ENCODE measurements around the gene UBAC2.
"Not testable (repeated sequence)": the region's sequence is repeated elsewhere in the genome, so short reads cannot be mapped to it uniquely, and the experiment has no call there.

UBAC2 gene

GRCh38 chr13:99410646-99411475 is 210.2 kb downstream of the UBAC2 start:
- DNase-seq; in situ Hi-C loops (cut with MboI; ENCODE audit: low pct_unique_long_range_greater_than_20kb, low sequenced_read_pairs): not testable (repeated sequence)

DNA sequence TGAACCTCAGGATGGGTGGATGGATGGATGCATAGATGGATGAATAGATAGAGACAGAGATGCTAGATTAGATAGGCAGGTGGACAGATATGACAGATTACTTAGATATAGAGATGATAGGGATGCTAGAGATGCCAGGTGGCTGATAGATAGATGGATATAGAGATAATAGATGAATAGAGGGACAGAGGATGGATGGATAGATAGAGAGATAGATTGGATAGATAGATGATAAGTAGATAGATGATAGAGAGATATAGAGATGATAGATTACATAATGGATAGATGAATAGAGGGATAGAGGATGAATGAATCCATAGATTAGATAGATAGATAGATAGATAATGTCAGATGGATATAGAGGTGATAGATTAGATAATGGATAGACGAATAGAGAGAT is 212.2 kb downstream of the UBAC2 start:
- in situ Hi-C loops (cut with MboI; ENCODE audit: low pct_unique_long_range_greater_than_20kb, low sequenced_read_pairs): no loop called here
- no peak for DNase-seq

DNA sequence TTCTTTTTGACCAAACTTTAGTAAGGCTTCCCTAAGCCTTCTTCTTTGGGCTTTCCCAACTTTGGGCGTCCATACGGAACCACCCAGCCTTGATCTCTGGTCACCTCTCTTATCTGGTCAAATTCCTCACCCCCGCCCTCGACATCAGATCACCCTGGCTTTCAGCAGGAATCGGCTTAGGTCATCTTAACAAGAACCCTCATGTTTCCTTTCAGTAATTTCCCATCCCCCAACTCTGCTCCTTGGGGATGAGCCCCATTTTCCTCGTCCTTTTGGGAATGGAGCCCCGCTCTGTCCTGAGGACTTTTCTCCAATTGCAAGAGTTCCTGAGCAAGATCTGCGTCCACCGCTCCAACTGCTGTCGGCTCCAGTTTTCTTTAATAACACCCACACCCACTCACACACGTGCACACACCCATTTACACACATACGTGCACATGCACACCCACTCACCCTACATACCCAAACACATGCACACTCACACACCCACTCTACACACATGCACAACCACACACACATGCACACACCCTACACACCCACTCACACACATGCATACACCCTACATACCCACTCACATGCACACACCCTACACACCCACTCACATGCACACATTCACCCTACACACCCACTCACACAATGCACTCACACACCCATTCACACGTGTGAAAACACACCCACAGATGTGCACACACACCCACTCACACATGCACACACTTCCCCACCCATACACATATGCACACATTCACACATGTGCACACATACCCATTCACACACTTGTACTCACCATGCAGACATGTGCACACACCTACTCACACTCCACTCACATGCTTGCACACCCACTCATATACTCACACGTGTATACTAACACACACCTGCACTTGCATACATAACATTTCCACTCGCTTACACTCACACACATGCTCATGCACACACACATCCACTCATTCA is 213.7 kb downstream of the UBAC2 start:
- in situ Hi-C loops (cut with MboI; ENCODE audit: low pct_unique_long_range_greater_than_20kb, low sequenced_read_pairs): no loop called here
- DNase-seq: no peak

DNA sequence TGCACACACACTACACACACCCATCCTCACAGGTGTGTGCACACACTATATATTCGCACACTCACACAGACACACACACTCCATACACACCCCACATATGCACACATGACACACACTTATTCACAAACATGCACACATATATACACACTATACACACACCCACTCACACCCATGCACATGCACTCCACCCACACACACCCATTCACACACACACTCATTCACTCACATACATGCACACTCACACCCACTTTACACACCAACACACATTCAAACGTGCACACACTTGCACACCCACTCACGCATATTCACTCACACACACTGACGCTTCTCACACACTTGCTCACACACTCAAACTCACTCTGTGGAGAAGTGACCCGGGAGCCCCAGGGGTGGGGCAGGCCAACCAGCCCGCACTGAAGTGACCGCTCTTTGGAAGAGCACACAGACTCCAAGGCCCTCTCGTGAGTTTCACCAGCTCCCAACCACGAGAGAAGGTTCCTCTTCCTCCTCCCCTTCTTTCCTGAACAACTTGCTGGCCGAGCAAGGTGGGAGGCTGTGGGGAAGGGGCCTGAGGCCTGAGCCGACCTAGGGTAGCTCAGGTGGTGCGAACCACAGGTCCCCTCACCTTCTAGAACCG is 214.5 kb downstream of the UBAC2 start:
- in situ Hi-C loops (cut with MboI; ENCODE audit: low pct_unique_long_range_greater_than_20kb, low sequenced_read_pairs): no loop called here
- no peak for DNase-seq

GRCh38 chr13:99415851-99416331 is 215.2 kb downstream of the UBAC2 start:
- in situ Hi-C loops (cut with MboI; ENCODE audit: low pct_unique_long_range_greater_than_20kb, low sequenced_read_pairs): no loop called here
- DNase-seq: no peak

GRCh38 chr13:99416411-99417121 is 215.9 kb downstream of the UBAC2 start:
- no peak for DNase-seq
- in situ Hi-C loops (cut with MboI; ENCODE audit: low pct_unique_long_range_greater_than_20kb, low sequenced_read_pairs): no loop called here

- in situ Hi-C loops (cut with MboI; ENCODE audit: low pct_unique_long_range_greater_than_20kb, low sequenced_read_pairs): no loop called here
- DNase-seq: no peak
Measured at GRCh38 chr13:99417201-99418102, 216.8 kb downstream of the UBAC2 start.

DNA sequence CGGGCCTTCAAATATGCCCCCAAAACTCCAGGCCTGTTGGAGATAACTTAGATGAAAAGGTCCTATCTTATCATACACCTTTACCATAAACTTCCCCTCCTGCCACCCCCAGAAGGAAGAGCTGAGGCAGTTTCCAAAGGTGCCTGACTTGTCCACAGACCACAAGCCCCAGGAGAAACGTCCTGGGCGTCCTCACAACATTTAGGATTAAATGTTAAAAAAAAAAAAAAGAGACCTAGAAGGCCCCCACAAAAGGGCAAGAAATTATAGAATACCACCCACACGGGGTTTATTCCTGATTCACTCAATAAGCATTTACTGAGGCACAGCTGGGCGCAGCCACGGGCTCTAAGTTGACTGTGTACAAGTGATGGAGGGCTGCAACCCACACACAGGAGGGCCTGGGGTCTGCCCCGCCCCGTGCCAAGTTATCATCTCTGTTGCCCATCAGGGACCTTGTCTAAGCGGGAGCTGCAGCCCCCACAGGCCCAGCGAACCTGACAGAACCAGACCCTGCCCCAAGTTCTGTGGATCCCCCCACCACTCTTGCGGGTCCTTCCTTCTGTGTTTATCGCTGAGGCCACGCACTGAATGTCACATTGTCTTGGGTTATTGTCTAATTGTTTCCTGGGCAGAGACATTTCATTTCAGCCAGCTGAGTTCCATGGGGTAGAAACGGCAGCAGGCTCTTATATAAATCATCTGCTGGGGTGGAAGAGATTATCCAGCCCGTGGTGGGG is 217.6 kb downstream of the UBAC2 start:
- in situ Hi-C loops (cut with MboI; ENCODE audit: low pct_unique_long_range_greater_than_20kb, low sequenced_read_pairs): no loop called here
- no peak for DNase-seq

DNA sequence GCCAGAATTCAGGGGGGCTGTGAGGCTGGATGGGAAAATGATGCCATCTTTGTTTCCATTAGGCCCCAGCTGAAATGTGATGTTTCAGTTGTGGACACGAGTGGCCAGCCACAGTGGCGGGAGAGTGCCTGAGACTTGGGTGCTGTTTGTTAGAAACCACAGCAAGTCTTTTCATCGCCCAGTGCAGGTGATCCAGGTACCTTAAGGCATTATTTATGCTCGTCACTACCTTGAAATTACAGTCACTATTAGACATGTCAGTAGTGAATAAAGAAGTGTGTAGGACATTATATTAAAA is 218.1 kb downstream of the UBAC2 start:
- no peak for DNase-seq
- in situ Hi-C loops (cut with MboI; ENCODE audit: low pct_unique_long_range_greater_than_20kb, low sequenced_read_pairs): no loop called here

DNA sequence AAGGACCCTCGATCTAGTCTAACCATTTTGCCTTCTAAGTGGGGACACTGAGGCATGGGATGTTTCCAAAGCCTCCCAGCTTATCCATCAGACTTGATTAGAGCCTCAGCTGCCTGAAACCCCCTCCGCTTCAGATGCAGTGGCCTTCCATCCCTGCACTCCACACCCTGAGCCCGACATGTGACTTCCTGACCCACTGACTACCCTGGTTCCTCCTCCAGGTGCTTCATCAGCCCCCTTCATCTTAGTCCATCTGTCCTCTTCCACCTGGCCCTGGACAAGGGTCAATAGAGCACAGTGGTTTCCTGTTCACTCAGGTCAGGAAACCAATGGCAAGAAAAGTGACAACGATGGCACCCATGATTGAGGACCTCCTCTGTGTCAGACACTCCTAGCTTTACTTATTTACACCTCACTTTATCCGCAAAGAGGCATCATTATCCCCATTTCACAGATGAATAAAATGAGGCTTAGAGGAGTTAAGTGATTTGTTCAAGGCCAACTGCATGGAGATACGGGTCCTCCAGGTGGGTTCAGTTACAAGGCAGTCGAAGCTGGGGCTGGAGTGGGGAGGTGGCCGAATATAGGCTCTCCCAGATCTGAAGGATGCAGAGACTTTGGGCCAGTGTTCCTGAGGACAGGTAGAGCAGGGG is 219.1 kb downstream of the UBAC2 start:
- no peak for DNase-seq
- in situ Hi-C loops (cut with MboI; ENCODE audit: low pct_unique_long_range_greater_than_20kb, low sequenced_read_pairs): no loop called here

DNA sequence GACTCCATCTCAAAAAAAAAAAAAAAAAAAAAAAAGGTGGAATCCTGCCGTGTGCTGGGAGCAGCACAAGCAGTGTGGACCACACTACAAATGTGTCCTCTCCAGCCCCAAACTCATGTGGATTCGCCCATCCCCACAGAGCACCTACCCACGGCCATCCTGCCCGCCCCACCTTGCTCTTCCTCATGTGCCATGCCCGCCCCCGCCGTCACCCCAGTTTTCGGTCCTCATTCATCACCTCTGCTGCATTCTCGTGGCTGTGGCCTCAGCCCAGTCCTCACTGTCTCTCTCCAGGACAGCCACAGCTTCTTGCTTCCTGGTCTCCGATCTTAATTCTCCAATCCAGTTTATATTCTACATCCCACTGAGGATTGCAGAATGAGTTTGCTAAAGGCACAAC is 220.6 kb downstream of the UBAC2 start:
- no peak for DNase-seq
- in situ Hi-C loops (cut with MboI; ENCODE audit: low pct_unique_long_range_greater_than_20kb, low sequenced_read_pairs): no loop called here

GRCh38 chr13:99421758-99422585 is 221.3 kb downstream of the UBAC2 start:
- in situ Hi-C loops (cut with MboI; ENCODE audit: low pct_unique_long_range_greater_than_20kb, low sequenced_read_pairs): no loop called here
- no peak for DNase-seq

DNA sequence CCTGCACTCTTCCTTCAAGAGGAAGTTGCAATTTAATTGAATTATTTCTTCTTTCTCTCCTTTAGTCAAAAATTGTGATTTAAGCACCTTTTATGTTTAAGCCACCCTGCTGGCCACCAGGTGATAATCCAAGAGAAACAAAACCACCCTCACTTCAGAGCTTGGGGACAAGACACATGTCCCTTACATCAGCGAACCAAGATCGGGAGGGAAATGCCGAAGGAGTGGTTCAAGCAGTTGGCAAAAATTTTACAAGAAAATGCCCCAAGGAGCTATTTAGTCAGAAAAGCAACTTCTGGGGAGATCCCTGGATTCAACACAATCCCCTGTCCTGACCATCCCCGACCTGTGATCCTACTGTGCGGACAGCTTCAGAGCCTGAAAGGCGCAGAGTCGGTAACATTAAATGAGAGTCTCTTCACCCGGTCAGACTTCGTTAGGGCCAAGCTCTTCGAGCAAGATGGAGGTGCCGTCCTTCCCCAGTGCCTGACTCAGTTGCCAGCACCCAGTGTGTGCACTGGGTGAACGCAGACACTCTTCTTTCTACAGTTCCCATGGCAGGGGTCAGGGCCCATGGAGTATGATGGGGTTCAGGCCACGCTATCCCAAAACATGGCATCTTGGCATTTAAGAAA is 222.0 kb downstream of the UBAC2 start:
- in situ Hi-C loops (cut with MboI; ENCODE audit: low pct_unique_long_range_greater_than_20kb, low sequenced_read_pairs): no loop called here
- DNase-seq: no peak

DNA sequence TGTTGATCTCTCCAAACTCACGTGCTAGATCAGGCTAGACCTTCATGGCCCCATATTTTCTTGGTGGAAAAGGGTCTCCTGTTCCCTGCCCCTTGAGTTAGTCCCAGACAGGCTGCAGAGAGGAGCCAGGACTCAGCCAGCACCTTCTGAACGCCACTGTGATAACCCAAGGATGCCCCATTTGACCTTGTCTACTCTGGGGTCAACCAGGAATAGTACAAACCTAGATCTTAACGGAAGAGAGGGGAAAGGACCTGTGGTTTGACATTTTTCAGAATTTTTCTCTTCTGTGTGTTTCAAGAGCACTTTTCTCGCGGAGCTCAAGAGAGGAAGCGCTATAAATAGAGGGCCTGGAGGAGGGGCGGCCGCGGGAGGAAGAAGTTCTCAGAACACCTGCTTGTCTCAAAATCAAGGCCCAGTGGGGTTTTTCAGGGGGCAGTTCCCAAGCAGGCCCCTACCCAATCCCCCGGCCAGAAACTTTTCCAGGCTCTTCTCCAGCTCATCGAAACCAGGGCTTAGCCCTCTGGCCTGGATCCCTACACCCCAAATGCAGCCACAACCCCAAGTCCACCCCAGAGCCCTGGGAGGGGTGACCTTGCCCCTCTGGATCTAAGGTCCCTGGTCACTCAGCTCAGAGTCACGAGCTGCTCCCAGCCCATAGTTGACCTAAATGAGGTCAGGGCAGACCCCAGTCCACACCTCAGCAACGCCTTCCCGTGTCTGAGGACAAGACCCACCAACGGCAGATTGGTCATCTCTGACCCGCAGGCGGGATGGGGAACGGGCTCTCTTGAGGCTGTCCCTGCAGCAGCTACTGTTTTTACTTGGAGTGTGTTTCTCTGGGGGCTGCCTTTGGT is 225.1 kb downstream of the UBAC2 start:
- in situ Hi-C loops (cut with MboI; ENCODE audit: low pct_unique_long_range_greater_than_20kb, low sequenced_read_pairs): no loop called here
- peak; percentile 57 for DNase-seq

DNA sequence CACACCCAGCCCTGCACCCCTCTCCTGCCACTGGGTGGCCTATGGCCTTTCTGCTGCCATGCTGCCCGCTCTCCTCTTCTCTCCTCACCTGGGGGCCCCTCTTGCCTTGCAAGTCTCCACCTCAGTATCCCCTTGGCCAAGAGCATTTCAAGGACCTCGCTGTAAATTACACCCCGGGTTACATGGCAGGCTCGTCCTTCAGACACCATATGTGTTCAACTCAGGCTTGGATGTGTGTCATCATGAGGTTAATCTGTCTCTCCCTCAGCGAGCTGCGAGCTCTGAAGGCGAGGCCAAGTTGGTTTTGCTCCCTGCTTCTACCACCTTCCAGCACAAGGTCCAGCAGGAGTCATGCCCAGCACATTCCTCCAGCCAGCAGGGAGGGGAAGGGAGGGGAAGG is 225.8 kb downstream of the UBAC2 start:
- DNase-seq: no peak
- in situ Hi-C loops (cut with MboI; ENCODE audit: low pct_unique_long_range_greater_than_20kb, low sequenced_read_pairs): no loop called here
